ENCODE measurements around the gene AKAP13. TPM values are rescaled to one million over a fixed set of nuclear protein-coding genes. Genes with fewer than 3 reads are reported as not detected.
"Not testable (repeated sequence)": the region's sequence is repeated elsewhere in the genome, so short reads cannot be mapped to it uniquely, and the experiment has no call there.

Gene AKAP13
- total RNA-seq, 1 experiment from 2014 or later: 47.3 TPM

GRCh38 chr15:85350395-85350794 is 30.0 kb upstream of the AKAP13 start:
- no peaks in the 10 kb centered on the region for H3K27me3 Mint-ChIP-seq (ENCODE audit: low read depth)

DNA sequence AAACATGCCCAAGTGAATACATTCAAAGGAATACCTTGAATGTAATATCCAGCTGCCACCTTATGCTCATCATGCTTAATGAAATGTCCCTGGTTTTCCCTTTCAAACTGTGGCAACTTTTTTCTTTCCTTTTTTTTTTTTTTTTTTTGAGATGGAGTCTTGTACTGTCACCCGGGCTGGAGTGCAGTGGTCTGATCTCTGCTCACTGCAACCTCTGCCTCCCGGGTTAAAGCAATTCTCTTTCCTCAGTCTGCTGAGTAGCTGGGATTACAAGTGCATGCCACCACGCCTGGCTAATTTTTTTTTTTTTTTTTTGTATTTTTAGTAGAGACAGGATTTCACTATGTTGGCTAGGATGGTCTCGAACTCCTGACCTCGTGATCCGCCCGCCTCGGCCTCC is 28.9 kb upstream of the AKAP13 start:
- not testable (repeated sequence) for H4K8ac ChIP-seq (replicated peaks; ENCODE audit: insufficient read length, low read depth, low read length); H3K4me3 Mint-ChIP-seq; H2BK5ac ChIP-seq (ENCODE audit: insufficient read length, low read length); H3K27me3 ChIP-seq (ENCODE audit: insufficient read depth, low read length); H2BK12ac ChIP-seq (ENCODE audit: insufficient read length, low read depth, low read length); H3K27ac ChIP-seq (ENCODE audit: insufficient read length, low read depth, low read length); H3K14ac ChIP-seq (ENCODE audit: insufficient read depth, low read length); H3K4me2 ChIP-seq (ENCODE audit: insufficient read depth, insufficient read length, low read length); H3K36me3 Mint-ChIP-seq (ENCODE audit: insufficient read depth in 1 of 3, low read depth in 3 of 3); H2BK15ac ChIP-seq (ENCODE audit: low read depth, low read length); H3K79me2 ChIP-seq (ENCODE audit: insufficient read depth, low read length); H4K5ac ChIP-seq (ENCODE audit: insufficient read length, low read depth, low read length); H2BK20ac ChIP-seq (ENCODE audit: low read depth, low read length, poor library complexity, severe bottlenecking); H4K20me1 ChIP-seq (ENCODE audit: control insufficient read depth, insufficient read depth, insufficient read length); H3K27ac Mint-ChIP-seq; H3K23me2 ChIP-seq (ENCODE audit: insufficient read length, low read depth, low read length, poor library complexity, severe bottlenecking); H2BK120ac ChIP-seq (ENCODE audit: low read depth, low read length, poor library complexity, severe bottlenecking); H3K9me3 ChIP-seq (ENCODE audit: control insufficient read depth, low read depth, low read length); H3K27me3 Mint-ChIP-seq (ENCODE audit: low read depth); H3K9ac ChIP-seq (ENCODE audit: extremely low read depth, insufficient read length, low read length); H3K79me1 ChIP-seq (ENCODE audit: insufficient read depth, low read depth, low read length, poor library complexity, severe bottlenecking); H3K18ac ChIP-seq (ENCODE audit: insufficient read length, low read depth, low read length); H3K9me3 Mint-ChIP-seq; H4K91ac ChIP-seq (ENCODE audit: insufficient read length, low read depth, low read length); H2AFZ ChIP-seq (ENCODE audit: low read length); H3K4me1 ChIP-seq (ENCODE audit: insufficient read depth, low read length); H3T11ph ChIP-seq (ENCODE audit: low read length); H3K4ac ChIP-seq (ENCODE audit: low read depth, low read length); H2AK5ac ChIP-seq (ENCODE audit: insufficient read length, low read length); DNase-seq; H3K23ac ChIP-seq (ENCODE audit: insufficient read length, low read depth, low read length); H3K4me1 Mint-ChIP-seq; H3K56ac ChIP-seq (ENCODE audit: insufficient read length, low read depth, low read length)
- WGBS (ENCODE audit: extremely low coverage, insufficient read length, low lambda C conversion rate): no CpG with 5 or more reads among the region's 8 CpGs

More at GRCh38 chr15:85350395-85350794, 30.0 kb upstream of the AKAP13 start:
- H3K79me1 ChIP-seq (ENCODE audit: insufficient read depth, low read depth, low read length, poor library complexity, severe bottlenecking): no peaks in the 10 kb centered on the region
- H4K5ac ChIP-seq (ENCODE audit: insufficient read length, low read depth, low read length): no peak overlapping the region
- H3K4me2 ChIP-seq (ENCODE audit: insufficient read depth, insufficient read length, low read length): no peak overlapping the region
- no peaks in the 10 kb centered on the region for H3K9me3 ChIP-seq (ENCODE audit: control insufficient read depth, low read depth, low read length)
- WGBS (ENCODE audit: extremely low coverage, insufficient read length, low lambda C conversion rate): no CpG with 5 or more reads among the region's 3 CpGs
- no peak overlapping the region for H3K14ac ChIP-seq (ENCODE audit: insufficient read depth, low read length)
- H4K20me1 ChIP-seq (ENCODE audit: control insufficient read depth, insufficient read depth, insufficient read length): no peaks in the 10 kb centered on the region
- no peak overlapping the region for H4K8ac ChIP-seq (replicated peaks; ENCODE audit: insufficient read length, low read depth, low read length)
- no peak overlapping the region for H4K91ac ChIP-seq (ENCODE audit: insufficient read length, low read depth, low read length)
- H3K4me1 ChIP-seq (ENCODE audit: insufficient read depth, low read length): no peaks in the 10 kb centered on the region
- H3T11ph ChIP-seq (ENCODE audit: low read length): no peak overlapping the region
- H3K27me3 ChIP-seq (ENCODE audit: insufficient read depth, low read length): no peaks in the 10 kb centered on the region
- no peaks in the 10 kb centered on the region for H3K79me2 ChIP-seq (ENCODE audit: insufficient read depth, low read length)
- peaks cover 0 to 3% of the 10 kb centered on the region in 2 experiments; a peak in 3 of 4 replicates for H3K4me1 Mint-ChIP-seq
- no peak overlapping the region for H3K27ac ChIP-seq (ENCODE audit: insufficient read length, low read depth, low read length)
- H2AFZ ChIP-seq (ENCODE audit: low read length): no peak overlapping the region
- no peak overlapping the region for H3K4ac ChIP-seq (ENCODE audit: low read depth, low read length)
- H3K9me3 Mint-ChIP-seq: no peaks in the 10 kb centered on the region
- no peak overlapping the region for H2BK12ac ChIP-seq (ENCODE audit: insufficient read length, low read depth, low read length)
- H3K27ac Mint-ChIP-seq: no peak overlapping the region
- no peaks in the 10 kb centered on the region for H3K23me2 ChIP-seq (ENCODE audit: insufficient read length, low read depth, low read length, poor library complexity, severe bottlenecking)
- no peak overlapping the region for H2BK15ac ChIP-seq (ENCODE audit: low read depth, low read length)
- no peak overlapping the region for H3K9ac ChIP-seq (ENCODE audit: extremely low read depth, insufficient read length, low read length)
- H2BK20ac ChIP-seq (ENCODE audit: low read depth, low read length, poor library complexity, severe bottlenecking): no peak overlapping the region
- H3K4me3 Mint-ChIP-seq: no peak overlapping the region
- H2BK120ac ChIP-seq (ENCODE audit: low read depth, low read length, poor library complexity, severe bottlenecking): no peak overlapping the region
- H2BK5ac ChIP-seq (ENCODE audit: insufficient read length, low read length): no peak overlapping the region
- TF ChIP-seq, protein P1, sequence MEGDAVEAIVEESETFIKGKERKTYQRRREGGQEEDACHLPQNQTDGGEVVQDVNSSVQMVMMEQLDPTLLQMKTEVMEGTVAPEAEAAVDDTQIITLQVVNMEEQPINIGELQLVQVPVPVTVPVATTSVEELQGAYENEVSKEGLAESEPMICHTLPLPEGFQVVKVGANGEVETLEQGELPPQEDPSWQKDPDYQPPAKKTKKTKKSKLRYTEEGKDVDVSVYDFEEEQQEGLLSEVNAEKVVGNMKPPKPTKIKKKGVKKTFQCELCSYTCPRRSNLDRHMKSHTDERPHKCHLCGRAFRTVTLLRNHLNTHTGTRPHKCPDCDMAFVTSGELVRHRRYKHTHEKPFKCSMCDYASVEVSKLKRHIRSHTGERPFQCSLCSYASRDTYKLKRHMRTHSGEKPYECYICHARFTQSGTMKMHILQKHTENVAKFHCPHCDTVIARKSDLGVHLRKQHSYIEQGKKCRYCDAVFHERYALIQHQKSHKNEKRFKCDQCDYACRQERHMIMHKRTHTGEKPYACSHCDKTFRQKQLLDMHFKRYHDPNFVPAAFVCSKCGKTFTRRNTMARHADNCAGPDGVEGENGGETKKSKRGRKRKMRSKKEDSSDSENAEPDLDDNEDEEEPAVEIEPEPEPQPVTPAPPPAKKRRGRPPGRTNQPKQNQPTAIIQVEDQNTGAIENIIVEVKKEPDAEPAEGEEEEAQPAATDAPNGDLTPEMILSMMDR (conservative IDR thresholded peaks at IDR 0.05): no peak
- H3K18ac ChIP-seq (ENCODE audit: insufficient read length, low read depth, low read length): no peak overlapping the region
- no peak overlapping the region for H3K56ac ChIP-seq (ENCODE audit: insufficient read length, low read depth, low read length)
- H2AK5ac ChIP-seq (ENCODE audit: insufficient read length, low read length): no peak overlapping the region
- no peak overlapping the region for H3K23ac ChIP-seq (ENCODE audit: insufficient read length, low read depth, low read length)
- DNase-seq: no peak
- no peaks in the 10 kb centered on the region for H3K36me3 Mint-ChIP-seq (ENCODE audit: insufficient read depth in 1 of 3, low read depth in 3 of 3)
